Measurements from ENCODE around the gene OR10A6. TPM values are rescaled to one million over a fixed set of nuclear protein-coding genes. Genes with fewer than 3 reads are reported as not detected.

OR10A6 gene
- total RNA-seq, 3 donors from 2014 or later, result not detected

- DNase-seq (no peak), ATAC-seq (no peak)
- peaks cover 10% of the 10 kb centered on the region for H3K27me3 Mint-ChIP-seq (ENCODE audit: low read depth)
- H3K4me1 Mint-ChIP-seq (ENCODE audit: low read depth), result no peaks in the 10 kb centered on the region
- H3K9me3 Mint-ChIP-seq, result peaks cover 18% of the 10 kb centered on the region
- H3K4me3 Mint-ChIP-seq, result no peak within 1 kb of the TSS
- H3K36me3 Mint-ChIP-seq (ENCODE audit: insufficient read depth), result no peaks in the 10 kb centered on the region
Observed at GRCh38 chr11:7941608-7942007, 10.5 kb upstream of the OR10A6 start, which contains the start of gene OR10A3. OR10A3 (minus strand) TSS chr11:7941708; CDS start chr11:7939520, 2,188 bp downstream.

- DNase-seq, result no peak
- no peak overlapping the region for H3K4me3 Mint-ChIP-seq
- no peak for ATAC-seq
- H3K27me3 Mint-ChIP-seq (ENCODE audit: low read depth), result peaks cover 13% of the 10 kb centered on the region
- H3K9me3 Mint-ChIP-seq, result peaks cover 18% of the 10 kb centered on the region
- no peaks in the 10 kb centered on the region for H3K36me3 Mint-ChIP-seq (ENCODE audit: insufficient read depth)
- no peaks in the 10 kb centered on the region for H3K4me1 Mint-ChIP-seq (ENCODE audit: low read depth)
Observed at GRCh38 chr11:7941146-7941545, 10.1 kb upstream of the OR10A6 start.

DNA sequence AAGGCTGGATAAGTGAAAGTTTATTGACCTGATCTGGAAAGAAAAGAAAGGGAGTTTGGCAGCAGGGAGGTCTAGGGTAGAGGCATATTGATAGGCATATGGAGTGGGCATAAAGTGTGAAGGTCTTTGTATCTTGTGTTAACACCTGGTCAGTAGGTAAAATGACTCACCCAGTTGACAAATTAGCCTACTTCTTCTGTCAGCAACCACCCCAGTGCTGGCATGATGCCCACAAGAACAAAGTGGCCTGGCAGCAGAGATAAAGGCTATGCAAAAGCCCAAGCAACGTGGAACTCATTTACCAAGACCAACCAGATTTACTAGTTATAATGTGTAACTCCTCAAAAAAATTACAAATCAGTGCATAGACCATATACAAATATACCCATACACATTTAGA, 5.5 kb upstream of the OR10A6 start:
- H3K4me1 Mint-ChIP-seq (ENCODE audit: low read depth), result no peaks in the 10 kb centered on the region
- peaks cover 29% of the 10 kb centered on the region for H3K27me3 Mint-ChIP-seq (ENCODE audit: low read depth)
- no peaks in the 10 kb centered on the region for H3K36me3 Mint-ChIP-seq (ENCODE audit: insufficient read depth)
- no peak overlapping the region for H3K4me3 Mint-ChIP-seq
- no peaks in the 10 kb centered on the region for H3K9me3 Mint-ChIP-seq
- DNase-seq (no peak), ATAC-seq (no peak)

DNA sequence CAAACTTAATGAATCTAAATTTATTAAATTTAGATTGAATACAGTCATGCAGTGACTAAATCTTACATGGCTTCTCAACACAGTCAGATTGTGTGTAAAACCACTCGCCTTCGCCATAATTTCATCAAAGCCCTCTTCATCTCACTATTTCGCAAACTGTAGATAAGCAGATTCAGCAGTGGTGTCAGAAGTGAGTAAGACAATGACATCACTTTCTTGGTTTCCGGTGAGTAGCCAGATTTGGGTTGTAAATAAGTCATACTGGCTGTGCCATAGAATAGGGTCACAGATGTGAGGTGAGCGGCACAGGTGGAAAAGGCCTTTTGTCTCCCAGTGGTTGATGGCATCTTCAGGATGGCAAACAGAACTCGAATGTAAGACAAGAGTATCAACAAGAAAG, 3.4 kb downstream of the OR10A6 start:
- ATAC-seq (peak in 1 of 2 donors; percentile 35), DNase-seq (no peak)
- Mint-ChIP-seq H3K9me3 (no peaks in the 10 kb centered on the region), H3K27me3 (ENCODE audit: low read depth) (peaks cover 48% of the 10 kb centered on the region), H3K4me1 (ENCODE audit: low read depth) (no peaks in the 10 kb centered on the region), H3K36me3 (ENCODE audit: insufficient read depth) (no peaks in the 10 kb centered on the region), H3K4me3 (no peak overlapping the region)

GRCh38 chr11:7924536-7924935, 6.5 kb downstream of the OR10A6 start:
- Mint-ChIP-seq H3K27me3 (ENCODE audit: low read depth) (peaks cover 29% of the 10 kb centered on the region), H3K4me1 (ENCODE audit: low read depth) (no peaks in the 10 kb centered on the region), H3K36me3 (ENCODE audit: insufficient read depth) (no peaks in the 10 kb centered on the region), H3K4me3 (no peak overlapping the region), H3K9me3 (no peaks in the 10 kb centered on the region)
- ATAC-seq (no peak), DNase-seq (no peak)

- Mint-ChIP-seq H3K4me3 (no peak overlapping the region), H3K36me3 (ENCODE audit: insufficient read depth) (no peaks in the 10 kb centered on the region), H3K4me1 (ENCODE audit: low read depth) (no peaks in the 10 kb centered on the region), H3K27me3 (ENCODE audit: low read depth) (peaks cover 7% of the 10 kb centered on the region), H3K9me3 (no peaks in the 10 kb centered on the region)
- DNase-seq (no peak), ATAC-seq (no peak)
Observed at GRCh38 chr11:7918141-7918540, 12.9 kb downstream of the OR10A6 start.

GRCh38 chr11:7911011-7911410, 20.1 kb downstream of the OR10A6 start:
- Mint-ChIP-seq H3K27me3 (ENCODE audit: low read depth) (peaks cover 20% of the 10 kb centered on the region), H3K4me3 (no peak overlapping the region), H3K4me1 (ENCODE audit: low read depth) (no peaks in the 10 kb centered on the region), H3K9me3 (no peaks in the 10 kb centered on the region), H3K36me3 (ENCODE audit: insufficient read depth) (no peaks in the 10 kb centered on the region)
- ATAC-seq, result no peak
- DNase-seq, result no peak

- Mint-ChIP-seq H3K9me3 (no peaks in the 10 kb centered on the region), H3K4me1 (ENCODE audit: low read depth) (no peaks in the 10 kb centered on the region), H3K27me3 (ENCODE audit: low read depth) (peaks cover 25% of the 10 kb centered on the region), H3K4me3 (no peak overlapping the region), H3K36me3 (ENCODE audit: insufficient read depth) (no peaks in the 10 kb centered on the region)
- ATAC-seq (no peak), DNase-seq (no peak)
Observed at GRCh38 chr11:7910286-7910788, 20.7 kb downstream of the OR10A6 start.

GRCh38 chr11:7909585-7910285, 21.3 kb downstream of the OR10A6 start:
- no peaks in the 10 kb centered on the region for H3K4me1 Mint-ChIP-seq (ENCODE audit: low read depth)
- DNase-seq, result no peak
- ATAC-seq, result no peak
- no peaks in the 10 kb centered on the region for H3K9me3 Mint-ChIP-seq
- H3K27me3 Mint-ChIP-seq (ENCODE audit: low read depth), result peaks cover 26% of the 10 kb centered on the region
- no peak overlapping the region for H3K4me3 Mint-ChIP-seq
- H3K36me3 Mint-ChIP-seq (ENCODE audit: insufficient read depth), result no peaks in the 10 kb centered on the region

DNA sequence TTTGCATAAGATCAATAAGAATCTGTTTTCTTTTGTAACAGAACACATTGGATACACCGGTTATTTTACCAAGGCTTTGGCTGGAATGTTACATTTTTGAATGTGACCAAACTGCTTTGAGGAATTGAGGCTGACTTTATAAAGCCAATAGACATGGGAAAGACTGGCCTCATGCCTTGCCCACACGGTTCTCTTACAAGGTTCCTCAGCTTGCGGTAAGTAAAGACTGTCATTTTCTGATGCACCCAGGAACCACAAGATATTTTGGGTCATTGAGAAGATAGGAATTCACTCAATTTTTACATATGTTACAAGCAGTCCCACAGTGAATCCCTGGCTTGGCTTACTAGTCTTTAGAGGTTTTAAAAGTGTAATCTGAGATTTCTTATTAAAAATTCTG, 23.9 kb downstream of the OR10A6 start:
- no peak for DNase-seq
- no peak for ATAC-seq
- H3K4me1 Mint-ChIP-seq (ENCODE audit: low read depth), result no peaks in the 10 kb centered on the region
- H3K36me3 Mint-ChIP-seq (ENCODE audit: insufficient read depth), result no peaks in the 10 kb centered on the region
- H3K4me3 Mint-ChIP-seq, result no peak overlapping the region
- no peaks in the 10 kb centered on the region for H3K9me3 Mint-ChIP-seq
- H3K27me3 Mint-ChIP-seq (ENCODE audit: low read depth), result peaks cover 35% of the 10 kb centered on the region

GRCh38 chr11:7906481-7906880, 24.6 kb downstream of the OR10A6 start:
- H3K9me3 Mint-ChIP-seq, result no peaks in the 10 kb centered on the region
- peaks cover 37% of the 10 kb centered on the region for H3K27me3 Mint-ChIP-seq (ENCODE audit: low read depth)
- no peak overlapping the region for H3K4me3 Mint-ChIP-seq
- ATAC-seq (no peak), DNase-seq (no peak)
- no peaks in the 10 kb centered on the region for H3K4me1 Mint-ChIP-seq (ENCODE audit: low read depth)
- H3K36me3 Mint-ChIP-seq (ENCODE audit: insufficient read depth), result no peaks in the 10 kb centered on the region

- H3K36me3 Mint-ChIP-seq (ENCODE audit: insufficient read depth), result no peaks in the 10 kb centered on the region
- H3K27me3 Mint-ChIP-seq (ENCODE audit: low read depth), result peaks cover 42% of the 10 kb centered on the region
- H3K4me3 Mint-ChIP-seq, result no peak overlapping the region
- no peaks in the 10 kb centered on the region for H3K9me3 Mint-ChIP-seq
- ATAC-seq (no peak), DNase-seq (no peak)
- H3K4me1 Mint-ChIP-seq (ENCODE audit: low read depth), result no peaks in the 10 kb centered on the region
Observed at GRCh38 chr11:7905961-7906429, 25.1 kb downstream of the OR10A6 start.

- H3K36me3 Mint-ChIP-seq (ENCODE audit: insufficient read depth), result no peaks in the 10 kb centered on the region
- no peak overlapping the region for H3K4me3 Mint-ChIP-seq
- DNase-seq, result no peak
- peaks cover 41% of the 10 kb centered on the region for H3K27me3 Mint-ChIP-seq (ENCODE audit: low read depth)
- H3K4me1 Mint-ChIP-seq (ENCODE audit: low read depth), result no peaks in the 10 kb centered on the region
- no peak for ATAC-seq
- no peaks in the 10 kb centered on the region for H3K9me3 Mint-ChIP-seq
Observed at GRCh38 chr11:7905549-7905948, 25.5 kb downstream of the OR10A6 start.

DNA sequence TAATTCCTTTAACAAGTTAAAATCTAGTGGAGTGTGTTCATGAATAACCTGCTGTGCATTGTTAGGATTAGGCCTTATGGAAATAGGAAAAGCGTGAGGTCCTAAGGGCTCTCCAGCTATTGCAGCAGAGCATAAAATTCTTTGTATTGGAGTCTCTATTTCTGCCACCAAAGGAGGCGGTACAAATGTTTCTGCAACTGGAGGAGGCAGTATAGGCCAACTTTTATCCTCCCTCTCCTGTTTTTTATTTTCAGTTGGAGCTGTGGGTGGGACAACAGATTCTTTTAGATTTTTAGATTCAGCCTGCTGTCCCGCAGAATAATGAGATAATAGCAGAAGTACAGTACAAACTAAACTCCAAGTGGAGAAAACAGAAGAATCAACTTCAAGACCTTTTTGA, 26.2 kb downstream of the OR10A6 start:
- peaks cover 37% of the 10 kb centered on the region for H3K27me3 Mint-ChIP-seq (ENCODE audit: low read depth)
- no peaks in the 10 kb centered on the region for H3K9me3 Mint-ChIP-seq
- ATAC-seq (no peak), DNase-seq (no peak)
- no peak overlapping the region for H3K4me3 Mint-ChIP-seq
- no peaks in the 10 kb centered on the region for H3K36me3 Mint-ChIP-seq (ENCODE audit: insufficient read depth)
- no peaks in the 10 kb centered on the region for H3K4me1 Mint-ChIP-seq (ENCODE audit: low read depth)

DNA sequence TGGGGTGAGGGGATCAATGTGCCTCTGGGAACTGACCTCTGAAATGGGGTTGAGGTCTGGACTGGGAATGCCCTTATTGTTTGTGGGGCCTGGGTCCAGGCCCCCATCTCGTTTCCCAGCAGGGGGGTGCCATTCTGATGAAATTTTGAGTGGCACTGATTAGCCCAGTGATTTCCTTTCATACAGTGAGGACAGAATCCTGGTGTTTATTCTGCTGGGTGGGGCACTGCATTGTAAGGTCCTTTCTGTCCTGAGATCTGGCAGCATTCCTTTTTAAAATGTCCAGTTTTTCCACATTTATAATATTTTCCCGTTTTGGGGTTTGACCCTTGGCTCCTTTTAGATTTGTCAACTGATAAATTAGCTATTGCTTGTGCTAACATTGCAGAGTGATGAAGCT, 27.1 kb downstream of the OR10A6 start:
- no peaks in the 10 kb centered on the region for H3K36me3 Mint-ChIP-seq (ENCODE audit: insufficient read depth)
- DNase-seq (no peak), ATAC-seq (no peak)
- H3K4me3 Mint-ChIP-seq, result no peak overlapping the region
- no peaks in the 10 kb centered on the region for H3K4me1 Mint-ChIP-seq (ENCODE audit: low read depth)
- no peaks in the 10 kb centered on the region for H3K9me3 Mint-ChIP-seq
- H3K27me3 Mint-ChIP-seq (ENCODE audit: low read depth), result peaks cover 38% of the 10 kb centered on the region
